ENCODE results near the gene WRAP73. TPM values are rescaled to one million over a fixed set of nuclear protein-coding genes. Genes with fewer than 3 reads are reported as not detected.

The WRAP73 gene
- total and polyA plus RNA-seq, 9 donors, result 5.3 to 18.0 (median 15.8) TPM

- DNase-seq, result peak in 1 of 5 donors; percentile 6
- H3K4me1 ChIP-seq (ENCODE audit: insufficient read depth), result peaks cover 2% of the 10 kb centered on the region
- H3K36me3 ChIP-seq, result no peaks in the 10 kb centered on the region
- H3K9me3 ChIP-seq, result no peaks in the 10 kb centered on the region
- H3K27ac ChIP-seq, result no peak overlapping the region
- WGBS, 3 donors, result 79 to 82% (median 81%) methylated on average over 25 of the region's 25 CpGs
- intact Hi-C loops (cut with DNase I), result no loop called here
- no peak overlapping the region for H3K4me3 ChIP-seq
- TF ChIP-seq EP300 (IDR thresholded peaks at IDR 0.05) (no peak), CTCF (IDR thresholded peaks at IDR 0.05) (no peak), POLR2A (IDR thresholded peaks at IDR 0.05) (no peak)
- H3K27me3 ChIP-seq, result no peaks in the 10 kb centered on the region
Observed at GRCh38 chr1:3673381-3674099, 23.6 kb upstream of the WRAP73 start.

- peaks cover 2% of the 10 kb centered on the region for H3K4me1 ChIP-seq (ENCODE audit: insufficient read depth)
- no peak for TF ChIP-seq POLR2A (IDR thresholded peaks at IDR 0.05)
- TF ChIP-seq CTCF (IDR thresholded peaks at IDR 0.05), result no peak
- TF ChIP-seq EP300 (IDR thresholded peaks at IDR 0.05), result no peak
- H3K36me3 ChIP-seq, result no peaks in the 10 kb centered on the region
- no peak overlapping the region for H3K4me3 ChIP-seq
- no peaks in the 10 kb centered on the region for H3K9me3 ChIP-seq
- no peaks in the 10 kb centered on the region for H3K27me3 ChIP-seq
- H3K27ac ChIP-seq, result no peak overlapping the region
- peak in 1 of 5 donors; percentile 6 for DNase-seq
- WGBS, 3 donors, result 75 to 85% (median 79%) methylated on average over 16 to 17 of the region's 17 CpGs
- intact Hi-C loops (cut with DNase I), result no loop called here
Observed at GRCh38 chr1:3672971-3673361, 23.1 kb upstream of the WRAP73 start.

- Histone ChIP-seq H3K4me3 (no peak overlapping the region), H3K4me1 (ENCODE audit: insufficient read depth) (peaks cover 2% of the 10 kb centered on the region), H3K27ac (no peak overlapping the region), H3K36me3 (no peaks in the 10 kb centered on the region), H3K9me3 (no peaks in the 10 kb centered on the region), H3K27me3 (no peaks in the 10 kb centered on the region)
- WGBS, 3 donors, result 84 to 85% (median 85%) methylated on average over 21 of the region's 21 CpGs
- no peak for TF ChIP-seq EP300 (IDR thresholded peaks at IDR 0.05)
- no peak for TF ChIP-seq CTCF (IDR thresholded peaks at IDR 0.05)
- no peak for TF ChIP-seq POLR2A (IDR thresholded peaks at IDR 0.05)
- intact Hi-C loops (cut with DNase I), result no loop called here
- DNase-seq, result peak in 2 of 5 donors; percentile 8 to 17
Observed at GRCh38 chr1:3672231-3672970, 22.5 kb upstream of the WRAP73 start.

- TF ChIP-seq POLR2A (IDR thresholded peaks at IDR 0.05), result no peak
- no peak for TF ChIP-seq CTCF (IDR thresholded peaks at IDR 0.05)
- no peak for TF ChIP-seq EP300 (IDR thresholded peaks at IDR 0.05)
- peak in 2 of 5 donors; percentile 14 to 28 for DNase-seq
- WGBS, 3 donors, result 49 to 58% (median 55%) methylated on average over 29 of the region's 29 CpGs
Observed at GRCh38 chr1:3671371-3672180, 21.7 kb upstream of the WRAP73 start.

More at GRCh38 chr1:3671371-3672180, 21.7 kb upstream of the WRAP73 start:
- H3K27me3 ChIP-seq, result no peaks in the 10 kb centered on the region
- no peak overlapping the region for H3K27ac ChIP-seq
- H3K4me3 ChIP-seq, result no peak overlapping the region
- peaks cover 2% of the 10 kb centered on the region for H3K4me1 ChIP-seq (ENCODE audit: insufficient read depth)
- intact Hi-C loops (cut with DNase I), result no loop called here
- no peaks in the 10 kb centered on the region for H3K9me3 ChIP-seq
- H3K36me3 ChIP-seq, result no peaks in the 10 kb centered on the region
